Measurements from ENCODE around the gene NCOA7. TPM values are rescaled to one million over a fixed set of nuclear protein-coding genes. Genes with fewer than 3 reads are reported as not detected.

Gene NCOA7
- total RNA-seq, 6 experiments from 2014 or later, result 27.1 to 29.3 (median 28.6) TPM

GRCh38 chr6:125944896-125945295 is 154.1 kb downstream of the NCOA7 start:
- TF ChIP-seq CTCF (IDR thresholded peaks at IDR 0.05), result no peak
- peak overlapping the region; percentile 38 for H3K4me3 Mint-ChIP-seq
- H3K36me3 Mint-ChIP-seq (ENCODE audit: low read depth), result no peaks in the 10 kb centered on the region
- DNase-seq, result no peak
- H3K27me3 Mint-ChIP-seq (ENCODE audit: insufficient read depth), result peaks cover 2% of the 10 kb centered on the region; the same call in 1 of the 2 replicates
- H3K27ac Mint-ChIP-seq, result peak overlapping the region; percentile 88; the same call in 1 of the 2 replicates
- H3K9me3 Mint-ChIP-seq, result no peaks in the 10 kb centered on the region
- peaks cover 95% of the 10 kb centered on the region for H3K4me1 Mint-ChIP-seq (ENCODE audit: low read depth)

- Mint-ChIP-seq H3K4me3 (peak overlapping the region; percentile 71), H3K9me3 (no peaks in the 10 kb centered on the region), H3K4me1 (ENCODE audit: low read depth) (peaks cover 95% of the 10 kb centered on the region), H3K36me3 (ENCODE audit: low read depth) (no peaks in the 10 kb centered on the region), H3K27me3 (ENCODE audit: insufficient read depth) (peaks cover 2% of the 10 kb centered on the region; the same call in 1 of the 2 replicates), H3K27ac (peak overlapping the region; percentile 88)
- no peak for TF ChIP-seq CTCF (IDR thresholded peaks at IDR 0.05)
- peak; percentile 37 for DNase-seq
Observed at GRCh38 chr6:125945378-125946141, 154.8 kb downstream of the NCOA7 start.

- peak overlapping the region; percentile 68 for H3K27ac Mint-ChIP-seq
- no peaks in the 10 kb centered on the region for H3K36me3 Mint-ChIP-seq (ENCODE audit: low read depth)
- peak; percentile 52 for DNase-seq
- TF ChIP-seq CTCF (IDR thresholded peaks at IDR 0.05), result no peak
- H3K27me3 Mint-ChIP-seq (ENCODE audit: insufficient read depth), result peaks cover 2% of the 10 kb centered on the region; the same call in 1 of the 2 replicates
- peaks cover 81% of the 10 kb centered on the region for H3K4me1 Mint-ChIP-seq (ENCODE audit: low read depth)
- H3K4me3 Mint-ChIP-seq, result 0 out of 2 replicates have a peak overlapping the region, but pooled peaks have one; percentile 4
- H3K9me3 Mint-ChIP-seq, result no peaks in the 10 kb centered on the region
Observed at GRCh38 chr6:125947615-125948014, 156.9 kb downstream of the NCOA7 start.

GRCh38 chr6:125948455-125948854 is 157.7 kb downstream of the NCOA7 start:
- Mint-ChIP-seq H3K4me3 (no peak overlapping the region), H3K27ac (no peak overlapping the region), H3K36me3 (ENCODE audit: low read depth) (no peaks in the 10 kb centered on the region), H3K4me1 (ENCODE audit: low read depth) (peaks cover 72% of the 10 kb centered on the region), H3K27me3 (ENCODE audit: insufficient read depth) (peaks cover 2% of the 10 kb centered on the region; the same call in 1 of the 2 replicates), H3K9me3 (no peaks in the 10 kb centered on the region)
- no peak for TF ChIP-seq CTCF (IDR thresholded peaks at IDR 0.05)
- DNase-seq, result no peak

- H3K27ac Mint-ChIP-seq, result no peak overlapping the region
- no peaks in the 10 kb centered on the region for H3K36me3 Mint-ChIP-seq (ENCODE audit: low read depth)
- no peak overlapping the region for H3K4me3 Mint-ChIP-seq
Observed at GRCh38 chr6:125949069-125949468, 158.3 kb downstream of the NCOA7 start.

More at GRCh38 chr6:125949069-125949468, 158.3 kb downstream of the NCOA7 start:
- Mint-ChIP-seq H3K27me3 (ENCODE audit: insufficient read depth) (peaks cover 2% of the 10 kb centered on the region; the same call in 1 of the 2 replicates), H3K4me1 (ENCODE audit: low read depth) (peaks cover 66% of the 10 kb centered on the region), H3K9me3 (no peaks in the 10 kb centered on the region)
- no peak for DNase-seq
- TF ChIP-seq CTCF (IDR thresholded peaks at IDR 0.05), result no peak

Data from HFFc6 (cell line).